ENCODE results near the gene PRKAR2B.

DNA sequence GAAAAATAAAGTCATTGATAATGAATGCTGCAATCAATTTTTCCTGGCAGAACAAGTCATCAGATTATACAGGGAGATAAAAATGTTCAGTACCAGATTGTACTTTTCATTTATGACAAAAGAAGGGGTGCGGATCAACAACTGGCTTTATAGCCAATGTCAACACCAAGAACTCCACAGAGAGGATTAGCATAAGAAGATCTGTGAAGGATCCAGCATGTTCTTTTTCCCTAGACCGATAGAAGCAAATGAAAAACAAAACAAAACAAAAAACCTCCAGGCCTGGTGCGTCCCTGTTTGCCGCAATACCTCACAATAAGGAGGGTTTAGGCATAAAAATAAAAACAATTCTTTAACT is 34.7 kb upstream of the PRKAR2B start:
- TF ChIP-seq, protein P1, sequence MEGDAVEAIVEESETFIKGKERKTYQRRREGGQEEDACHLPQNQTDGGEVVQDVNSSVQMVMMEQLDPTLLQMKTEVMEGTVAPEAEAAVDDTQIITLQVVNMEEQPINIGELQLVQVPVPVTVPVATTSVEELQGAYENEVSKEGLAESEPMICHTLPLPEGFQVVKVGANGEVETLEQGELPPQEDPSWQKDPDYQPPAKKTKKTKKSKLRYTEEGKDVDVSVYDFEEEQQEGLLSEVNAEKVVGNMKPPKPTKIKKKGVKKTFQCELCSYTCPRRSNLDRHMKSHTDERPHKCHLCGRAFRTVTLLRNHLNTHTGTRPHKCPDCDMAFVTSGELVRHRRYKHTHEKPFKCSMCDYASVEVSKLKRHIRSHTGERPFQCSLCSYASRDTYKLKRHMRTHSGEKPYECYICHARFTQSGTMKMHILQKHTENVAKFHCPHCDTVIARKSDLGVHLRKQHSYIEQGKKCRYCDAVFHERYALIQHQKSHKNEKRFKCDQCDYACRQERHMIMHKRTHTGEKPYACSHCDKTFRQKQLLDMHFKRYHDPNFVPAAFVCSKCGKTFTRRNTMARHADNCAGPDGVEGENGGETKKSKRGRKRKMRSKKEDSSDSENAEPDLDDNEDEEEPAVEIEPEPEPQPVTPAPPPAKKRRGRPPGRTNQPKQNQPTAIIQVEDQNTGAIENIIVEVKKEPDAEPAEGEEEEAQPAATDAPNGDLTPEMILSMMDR (IDR thresholded peaks at IDR 0.05; ENCODE audit: low read depth, low read length) = no peak
- TF ChIP-seq EZH2phosphoT487 (IDR thresholded peaks at IDR 0.05; ENCODE audit: low read depth) = no peak

All from OCI-LY3 (cell line).